ENCODE results near the gene ADAMTSL5.
"Not testable (repeated sequence)": the region's sequence is repeated elsewhere in the genome, so short reads cannot be mapped to it uniquely, and the experiment has no call there.

Gene ADAMTSL5

GRCh38 chr19:1511318-1512317, 1.2 kb downstream of the ADAMTSL5 start:
- no peak for DNase-seq

- DNase-seq = no peak
Observed at GRCh38 chr19:1510807-1511206, 2.0 kb downstream of the ADAMTSL5 start.

- DNase-seq = no peak
Observed at GRCh38 chr19:1510442-1510806, 2.4 kb downstream of the ADAMTSL5 start.

- no peak for DNase-seq
Observed at GRCh38 chr19:1509602-1510441, 3.0 kb downstream of the ADAMTSL5 start.

- no peak for DNase-seq
Observed at GRCh38 chr19:1508507-1508856, 4.3 kb downstream of the ADAMTSL5 start.

GRCh38 chr19:1507763-1508506, 4.9 kb downstream of the ADAMTSL5 start:
- DNase-seq = peak; percentile 93 to 94

- no peak for DNase-seq
Observed at GRCh38 chr19:1507192-1507660, 5.6 kb downstream of the ADAMTSL5 start.

GRCh38 chr19:1505991-1506881, 6.6 kb downstream of the ADAMTSL5 start:
- DNase-seq = no peak

GRCh38 chr19:1505012-1505411, 7.8 kb downstream of the ADAMTSL5 start:
- no peak for DNase-seq

GRCh38 chr19:1503925-1504773, 8.7 kb downstream of the ADAMTSL5 start:
- no peak for DNase-seq

GRCh38 chr19:1503089-1503924, 9.5 kb downstream of the ADAMTSL5 start:
- DNase-seq = peak; percentile 84 to 88

GRCh38 chr19:1502433-1503088, 10.3 kb downstream of the ADAMTSL5 start:
- DNase-seq = no peak

GRCh38 chr19:1501200-1501595, 11.6 kb downstream of the ADAMTSL5 start:
- DNase-seq = no peak

- DNase-seq = not testable (repeated sequence)
Observed at GRCh38 chr19:1499231-1499630, 13.6 kb downstream of the ADAMTSL5 start.

GRCh38 chr19:1497578-1498235, 15.1 kb downstream of the ADAMTSL5 start:
- no peak for DNase-seq

- no peak for DNase-seq
Observed at GRCh38 chr19:1496714-1497577, 15.9 kb downstream of the ADAMTSL5 start.

GRCh38 chr19:1495799-1496713, 16.8 kb downstream of the ADAMTSL5 start:
- no peak for DNase-seq
